C1 segment of cervical spinal cord (tissue), 14 donors: Measurements from ENCODE around the gene GZMM.

Source experiments
- DNase-seq, 14 donors: peaks; one replicate each; lab custom pipeline; 2025; lab: John Stamatoyannopoulos, UW

The GZMM gene

GRCh38 chr19:596263-596655 is 52.4 kb downstream of the GZMM start:
- DNase-seq, result no peak

- DNase-seq, result no peak
Measured at GRCh38 chr19:597406-598315, 53.8 kb downstream of the GZMM start.
